ENCODE data around the gene MAP2K1. TPM values are rescaled to one million over a fixed set of nuclear protein-coding genes. Genes with fewer than 3 reads are reported as not detected.
A peak's percentile ranks its signal among the peaks of the same experiment; 100 is the strongest.
"Not testable (repeated sequence)": the region's sequence is repeated elsewhere in the genome, so short reads cannot be mapped to it uniquely, and the experiment has no call there.

Gene MAP2K1
- polyA plus RNA-seq (2012; rRNA removed) = 21.8 and 25.5 TPM in 2 replicates
- 28.9 and 31.6 TPM in 2 replicates for polyA plus RNA-seq (2012; cell fraction: cytosol; rRNA removed)
- 18.6 and 23.6 TPM in 2 replicates for polyA plus RNA-seq (2012; cell fraction: nucleus; rRNA removed)

DNA sequence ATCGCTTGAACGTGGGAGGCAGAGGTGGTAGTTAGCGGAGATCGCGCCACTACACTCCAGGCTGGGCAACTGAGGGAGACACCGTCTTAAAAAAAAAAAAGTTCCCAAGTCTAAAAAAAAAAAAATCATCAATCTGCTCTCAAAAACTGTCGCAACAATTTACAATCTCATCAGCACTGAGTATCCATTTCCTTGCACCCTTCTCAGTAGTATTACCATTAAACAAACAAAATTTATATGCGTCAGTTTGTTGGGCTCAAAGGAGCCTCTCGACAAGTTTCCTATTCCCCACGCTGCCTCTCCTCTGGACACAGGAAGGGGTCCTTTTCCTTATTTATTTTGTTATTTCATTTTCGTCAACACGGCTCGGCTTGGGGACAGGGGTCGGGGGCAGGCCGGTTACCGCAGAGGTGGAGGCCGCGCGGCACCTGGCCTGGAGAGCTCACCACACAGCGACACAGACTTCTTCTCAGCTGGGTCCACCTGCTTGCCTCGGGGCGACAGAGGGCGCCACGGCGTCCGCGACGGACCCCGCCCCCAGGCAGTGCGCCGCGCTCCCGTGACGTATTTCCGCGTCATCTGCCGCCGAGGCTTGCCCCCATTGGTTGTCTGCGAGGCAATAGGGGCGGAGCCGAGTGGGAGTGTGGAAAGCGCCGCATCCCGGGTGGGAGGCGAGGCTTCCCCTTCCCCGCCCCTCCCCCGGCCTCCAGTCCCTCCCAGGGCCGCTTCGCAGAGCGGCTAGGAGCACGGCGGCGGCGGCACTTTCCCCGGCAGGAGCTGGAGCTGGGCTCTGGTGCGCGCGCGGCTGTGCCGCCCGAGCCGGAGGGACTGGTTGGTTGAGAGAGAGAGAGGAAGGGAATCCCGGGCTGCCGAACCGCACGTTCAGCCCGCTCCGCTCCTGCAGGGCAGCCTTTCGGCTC, at the start of gene MAP2K1:
Gene MAP2K1, plus strand, starts transcription at position 709 of the 920 bp plus-strand sequence. CDS start 436 bp downstream, outside the sequence.
- CTCF ChIA-PET = interaction anchor here (0.6 to 3.9 kb wide), 17 partner anchors 8 to 465 kb away, joined by 3 to 51 read pairs (median 3); partner anchors contain the start of genes SNAPC5, TIPIN and ZWILCH
- Histone ChIP-seq H3K27me3 (ENCODE audit: insufficient read depth) (no peaks in the 10 kb centered on the region), H3K79me2 (ENCODE audit: insufficient read depth) (peaks cover 52% of the 10 kb centered on the region), H2AFZ (ENCODE audit: low read depth) (peak within 1 kb of the TSS; percentile 97), H3K4me3 (ENCODE audit: low read depth in 2 of 2, low read length in 1 of 2) (peak within 1 kb of the TSS; percentile 74 to 92), H4K20me1 (ENCODE audit: insufficient read depth) (peaks cover 27% of the 10 kb centered on the region), H3K9me3 (no peaks in the 10 kb centered on the region), H3K27ac (ENCODE audit: low read depth in 2 of 2, low read length in 1 of 2) (peak within 1 kb of the TSS; percentile 74 to 78), H3K9ac (peak within 1 kb of the TSS; percentile 79), H3K4me1 (ENCODE audit: control insufficient read depth in 1 of 2, insufficient read depth in 2 of 2, low read depth in 1 of 2, low read length in 1 of 2) (peaks cover 6 to 9% of the 10 kb centered on the region in 2 experiments; a peak in 3 of 4 replicates), H3K9me2 (no peaks in the 10 kb centered on the region), H3K36me3 (replicated peaks in 1 of 2; ENCODE audit: control insufficient read depth in 1 of 2, insufficient read depth in 2 of 2, low read length in 1 of 2) (peaks cover 0 to 4% of the 10 kb centered on the region in 2 experiments), H3F3A (replicated peaks; ENCODE audit: insufficient read depth) (peaks cover 17% of the 10 kb centered on the region), H3K4me2 (peak within 1 kb of the TSS; percentile 85)
- TF ChIP-seq SMC3 (IDR thresholded peaks at IDR 0.05; ENCODE audit: low read depth, low read length) = peak; percentile 61
- TF ChIP-seq, protein P1, sequence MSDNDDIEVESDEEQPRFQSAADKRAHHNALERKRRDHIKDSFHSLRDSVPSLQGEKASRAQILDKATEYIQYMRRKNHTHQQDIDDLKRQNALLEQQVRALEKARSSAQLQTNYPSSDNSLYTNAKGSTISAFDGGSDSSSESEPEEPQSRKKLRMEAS (IDR thresholded peaks at IDR 0.05; ENCODE audit: low read depth) = peak; percentile 90
- TF ChIP-seq RAD21 (IDR thresholded peaks at IDR 0.05; ENCODE audit: low read length) = peak; percentile 21; the same call in 1 of the 2 replicates
- peak; percentile 81 for TF ChIP-seq POLR2AphosphoS5 (IDR thresholded peaks at IDR 0.05; ENCODE audit: low read depth, low read length)
- TF ChIP-seq TAF1 (IDR thresholded peaks at IDR 0.05; ENCODE audit: borderline replicate concordance, low read depth, low read length) = peak; percentile 80
- TF ChIP-seq, protein P2, sequence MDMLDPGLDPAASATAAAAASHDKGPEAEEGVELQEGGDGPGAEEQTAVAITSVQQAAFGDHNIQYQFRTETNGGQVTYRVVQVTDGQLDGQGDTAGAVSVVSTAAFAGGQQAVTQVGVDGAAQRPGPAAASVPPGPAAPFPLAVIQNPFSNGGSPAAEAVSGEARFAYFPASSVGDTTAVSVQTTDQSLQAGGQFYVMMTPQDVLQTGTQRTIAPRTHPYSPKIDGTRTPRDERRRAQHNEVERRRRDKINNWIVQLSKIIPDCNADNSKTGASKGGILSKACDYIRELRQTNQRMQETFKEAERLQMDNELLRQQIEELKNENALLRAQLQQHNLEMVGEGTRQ (IDR thresholded peaks at IDR 0.05; ENCODE audit: borderline replicate concordance, low read depth, low read length) = peak; percentile 64; the same call in 1 of the 2 replicates
- no peak for TF ChIP-seq GATA2 (CRISPR knock-in tag; IDR thresholded peaks at IDR 0.05)
- no peak for TF ChIP-seq FOXM1 (IDR thresholded peaks at IDR 0.05; ENCODE audit: low read depth)
- no peak for TF ChIP-seq EP300 (IDR thresholded peaks at IDR 0.05; ENCODE audit: borderline replicate concordance in 1 of 2, low read depth in 1 of 2, low read length in 1 of 2)
- peak; percentile 47; the same call in 1 of the 2 replicates for TF ChIP-seq ELF1 (IDR thresholded peaks at IDR 0.05)
- TF ChIP-seq, protein P3, sequence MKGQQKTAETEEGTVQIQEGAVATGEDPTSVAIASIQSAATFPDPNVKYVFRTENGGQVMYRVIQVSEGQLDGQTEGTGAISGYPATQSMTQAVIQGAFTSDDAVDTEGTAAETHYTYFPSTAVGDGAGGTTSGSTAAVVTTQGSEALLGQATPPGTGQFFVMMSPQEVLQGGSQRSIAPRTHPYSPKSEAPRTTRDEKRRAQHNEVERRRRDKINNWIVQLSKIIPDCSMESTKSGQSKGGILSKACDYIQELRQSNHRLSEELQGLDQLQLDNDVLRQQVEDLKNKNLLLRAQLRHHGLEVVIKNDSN (IDR thresholded peaks at IDR 0.05; ENCODE audit: borderline replicate concordance, low read depth) = peak; percentile 92
- TF ChIP-seq NFIC (IDR thresholded peaks at IDR 0.05; ENCODE audit: borderline replicate concordance) = no peak
- TF ChIP-seq, protein P4, sequence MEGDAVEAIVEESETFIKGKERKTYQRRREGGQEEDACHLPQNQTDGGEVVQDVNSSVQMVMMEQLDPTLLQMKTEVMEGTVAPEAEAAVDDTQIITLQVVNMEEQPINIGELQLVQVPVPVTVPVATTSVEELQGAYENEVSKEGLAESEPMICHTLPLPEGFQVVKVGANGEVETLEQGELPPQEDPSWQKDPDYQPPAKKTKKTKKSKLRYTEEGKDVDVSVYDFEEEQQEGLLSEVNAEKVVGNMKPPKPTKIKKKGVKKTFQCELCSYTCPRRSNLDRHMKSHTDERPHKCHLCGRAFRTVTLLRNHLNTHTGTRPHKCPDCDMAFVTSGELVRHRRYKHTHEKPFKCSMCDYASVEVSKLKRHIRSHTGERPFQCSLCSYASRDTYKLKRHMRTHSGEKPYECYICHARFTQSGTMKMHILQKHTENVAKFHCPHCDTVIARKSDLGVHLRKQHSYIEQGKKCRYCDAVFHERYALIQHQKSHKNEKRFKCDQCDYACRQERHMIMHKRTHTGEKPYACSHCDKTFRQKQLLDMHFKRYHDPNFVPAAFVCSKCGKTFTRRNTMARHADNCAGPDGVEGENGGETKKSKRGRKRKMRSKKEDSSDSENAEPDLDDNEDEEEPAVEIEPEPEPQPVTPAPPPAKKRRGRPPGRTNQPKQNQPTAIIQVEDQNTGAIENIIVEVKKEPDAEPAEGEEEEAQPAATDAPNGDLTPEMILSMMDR (IDR thresholded peaks at IDR 0.05) = peak; percentile 75
- TF ChIP-seq FOXJ3 (CRISPR knock-in tag; IDR thresholded peaks at IDR 0.05) = no peak
- peak; percentile 86 for TF ChIP-seq MXI1 (IDR thresholded peaks at IDR 0.05; ENCODE audit: low read depth, low read length)
- peak; percentile 86 for TF ChIP-seq RFX5 (IDR thresholded peaks at IDR 0.05; ENCODE audit: low read length)
- TF ChIP-seq MEF2A (IDR thresholded peaks at IDR 0.05; ENCODE audit: borderline replicate concordance, low read depth) = no peak
- peak; percentile 27; the same call in 1 of the 2 replicates for TF ChIP-seq TCF12 (IDR thresholded peaks at IDR 0.05)
- 0 out of 2 replicates have a peak, but pooled peaks have one; percentile 37 for TF ChIP-seq SIN3A (IDR thresholded peaks at IDR 0.05; ENCODE audit: borderline replicate concordance, low read depth, low read length)
- TF ChIP-seq GABPA (IDR thresholded peaks at IDR 0.05; ENCODE audit: low read depth) = peak; percentile 75
- no peak for TF ChIP-seq JUND (IDR thresholded peaks at IDR 0.05)
- peak; percentile 88 for TF ChIP-seq CHD2 (IDR thresholded peaks at IDR 0.05; ENCODE audit: low read length, partially characterized antibody)
- peak; percentile 99 for DNase-seq
- 9% methylated on average over 26 of the region's 69 CpGs for WGBS (ENCODE audit: low lambda C conversion rate)
- POLR2A ChIA-PET = interaction anchor here (1.0 to 3.5 kb wide), 3 partner anchors 12 to 111 kb away, joined by 3 to 21 read pairs (median 3); partner anchors contain the start of gene SNAPC5

DNA sequence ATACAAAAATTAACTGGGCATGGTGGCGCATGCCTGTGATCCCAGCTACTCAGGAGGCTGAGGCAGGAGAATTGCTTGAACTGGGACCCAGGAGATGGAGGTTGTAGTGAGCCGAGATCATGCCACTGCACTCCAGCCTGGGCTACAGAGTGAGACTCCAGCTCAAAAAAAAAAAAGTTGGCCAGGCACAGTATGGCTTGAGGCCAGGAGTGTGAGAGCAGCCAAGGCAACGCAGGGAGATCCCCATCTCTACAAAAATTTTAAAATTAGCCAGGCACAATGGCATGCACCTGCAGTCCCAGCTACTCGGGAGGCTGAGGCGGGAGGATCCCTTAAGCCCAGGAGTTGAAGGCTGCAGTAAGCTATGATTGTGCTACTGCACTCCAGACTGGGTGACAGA, 38.2 kb upstream of the MAP2K1 start:
- H3K4me2 ChIP-seq; H3F3A ChIP-seq (replicated peaks; ENCODE audit: insufficient read depth); H4K20me1 ChIP-seq (ENCODE audit: insufficient read depth); H3K9ac ChIP-seq; CTCF ChIA-PET; POLR2A ChIA-PET; DNase-seq; H3K27ac ChIP-seq (ENCODE audit: low read depth in 2 of 2, low read length in 1 of 2); H3K9me3 ChIP-seq; H2AFZ ChIP-seq (ENCODE audit: low read depth); H3K9me2 ChIP-seq; H3K79me2 ChIP-seq (ENCODE audit: insufficient read depth); H3K27me3 ChIP-seq (ENCODE audit: insufficient read depth); H3K4me1 ChIP-seq (ENCODE audit: control insufficient read depth in 1 of 2, insufficient read depth in 2 of 2, low read depth in 1 of 2, low read length in 1 of 2); H3K4me3 ChIP-seq (ENCODE audit: low read depth in 2 of 2, low read length in 1 of 2): not testable (repeated sequence)
- WGBS (ENCODE audit: low lambda C conversion rate) = 53% methylated on average over 5 of the region's 5 CpGs
- H3K36me3 ChIP-seq (replicated peaks in 1 of 2; ENCODE audit: control insufficient read depth in 1 of 2, insufficient read depth in 2 of 2, low read length in 1 of 2) = peaks cover 4 to 22% of the 10 kb centered on the region in 2 experiments

All from SK-N-SH (cell line).